H9 (cell line): ENCODE measurements around the gene KMT2D. TPM values are rescaled to one million over a fixed set of nuclear protein-coding genes. Genes with fewer than 3 reads are reported as not detected.

ENCODE experiments used
- DNase-seq: peaks from one replicate; pipeline ENCODE4 v3.0.0-alpha.2; 2017
- H2AFZ ChIP-seq: one replicate; pipeline ENCODE4 v1.6.1; 2013; ENCODE audit warnings: mild to moderate bottlenecking, low read length, control low read depth, moderate library complexity
- H2AK5ac ChIP-seq: 2 replicates; pipeline ENCODE4 v1.6.1; 2013; ENCODE audit warnings: low read length, control low read depth, mixed read lengths; ENCODE audit not compliant: insufficient read length
- H2BK120ac ChIP-seq: one replicate; pipeline ENCODE4 v1.6.1; 2013; ENCODE audit warnings: low read depth, mild to moderate bottlenecking, low read length, control low read depth, inconsistent platforms; ENCODE audit not compliant: poor library complexity, severe bottlenecking
- H2BK12ac ChIP-seq: 2 replicates; pipeline ENCODE4 v1.6.1; 2013; ENCODE audit warnings: low read length, control low read depth, mixed read lengths, low read depth; ENCODE audit not compliant: insufficient read length
- H2BK15ac ChIP-seq: 2 replicates; pipeline ENCODE4 v1.6.1; 2013; ENCODE audit warnings: low read depth, low read length, control low read depth
- H2BK20ac ChIP-seq: one replicate; pipeline ENCODE4 v1.6.1; 2013; ENCODE audit warnings: low read depth, mild to moderate bottlenecking, low read length, control low read depth, inconsistent platforms; ENCODE audit not compliant: poor library complexity, severe bottlenecking
- H2BK5ac ChIP-seq: 2 replicates; pipeline ENCODE4 v1.6.1; 2013; ENCODE audit warnings: low read length, control low read depth, mixed read lengths; ENCODE audit not compliant: insufficient read length
- H3K14ac ChIP-seq: 2 replicates; pipeline ENCODE4 v1.6.1; 2013; ENCODE audit warnings: low read length, control low read depth; ENCODE audit not compliant: insufficient read depth
- H3K18ac ChIP-seq: 2 replicates; pipeline ENCODE4 v1.6.1; 2013; ENCODE audit warnings: low read depth, mild to moderate bottlenecking, mixed read lengths, low read length, control low read depth; ENCODE audit not compliant: insufficient read length
- H3K23ac ChIP-seq: 2 replicates; pipeline ENCODE4 v1.6.1; 2013; ENCODE audit warnings: low read length, control low read depth, mixed read lengths, low read depth; ENCODE audit not compliant: insufficient read length
- H3K23me2 ChIP-seq: 2 replicates; pipeline ENCODE4 v1.6.1; 2013; ENCODE audit warnings: low read depth, mild to moderate bottlenecking, mixed read lengths, low read length, control low read depth; ENCODE audit not compliant: insufficient read length, poor library complexity, severe bottlenecking
- H3K27ac ChIP-seq: 2 replicates; pipeline ENCODE4 v1.5.1; 2013; ENCODE audit warnings: low read length, control low read depth, mixed read lengths, low read depth; ENCODE audit not compliant: insufficient read length
- H3K27me3 ChIP-seq: 2 replicates; pipeline ENCODE4 v1.6.1; 2013; ENCODE audit warnings: low read length, control low read depth, inconsistent platforms; ENCODE audit not compliant: insufficient read depth
- H3K4ac ChIP-seq: 2 replicates; pipeline ENCODE4 v1.6.1; 2013; ENCODE audit warnings: low read depth, mild to moderate bottlenecking, control low read depth, inconsistent platforms, low read length, moderate library complexity
- H3K4me1 ChIP-seq: 2 replicates; pipeline ENCODE4 v1.6.1; 2013; ENCODE audit warnings: low read length, control low read depth, inconsistent platforms; ENCODE audit not compliant: insufficient read depth
- H3K4me2 ChIP-seq: 2 replicates; pipeline ENCODE4 v1.6.1; 2013; ENCODE audit warnings: low read length, control low read depth, mixed read lengths; ENCODE audit not compliant: insufficient read length, insufficient read depth
- H3K56ac ChIP-seq: 2 replicates; pipeline ENCODE4 v1.6.1; 2013; ENCODE audit warnings: low read depth, mild to moderate bottlenecking, mixed read lengths, low read length, control low read depth; ENCODE audit not compliant: insufficient read length
- H3K79me1 ChIP-seq: 2 replicates; pipeline ENCODE4 v1.6.1; 2013; ENCODE audit warnings: low read depth, mild to moderate bottlenecking, moderate library complexity, low read length, control low read depth, inconsistent platforms; ENCODE audit not compliant: insufficient read depth, poor library complexity, severe bottlenecking
- H3K79me2 ChIP-seq: 2 replicates; pipeline ENCODE4 v1.6.1; 2013; ENCODE audit warnings: low read length, control low read depth, inconsistent platforms; ENCODE audit not compliant: insufficient read depth
- H3K9ac ChIP-seq: 2 replicates; pipeline ENCODE4 v1.6.1; 2013; ENCODE audit warnings: low read length, control low read depth, mixed read lengths; ENCODE audit not compliant: insufficient read length; ENCODE audit errors: extremely low read depth
- H3K9me3 ChIP-seq: one replicate; pipeline ENCODE4 v1.6.1; 2013; ENCODE audit warnings: low read depth, low read length, inconsistent platforms; ENCODE audit not compliant: control insufficient read depth
- H3T11ph ChIP-seq: one replicate; pipeline ENCODE4 v1.6.1; 2013; ENCODE audit warnings: mild to moderate bottlenecking, low read length, control low read depth, inconsistent platforms
- H4K20me1 ChIP-seq: one replicate; pipeline ENCODE4 v1.6.1; 2013; ENCODE audit not compliant: control insufficient read depth, insufficient read length, insufficient read depth
- H4K5ac ChIP-seq: 2 replicates; pipeline ENCODE4 v1.6.1; 2013; ENCODE audit warnings: low read depth, mild to moderate bottlenecking, mixed read lengths, low read length, control low read depth; ENCODE audit not compliant: insufficient read length
- H4K8ac ChIP-seq: replicated peaks from 2 replicates; pipeline ENCODE4 v1.6.1; 2013; ENCODE audit warnings: low read length, control low read depth, mixed read lengths, low read depth; ENCODE audit not compliant: insufficient read length
- H4K91ac ChIP-seq: 2 replicates; pipeline ENCODE4 v1.6.1; 2013; ENCODE audit warnings: low read depth, mild to moderate bottlenecking, moderate library complexity, mixed read lengths, low read length, control low read depth; ENCODE audit not compliant: insufficient read length
- H3K27ac Mint-ChIP-seq, 3 experiments: 2 replicates in 2 of 3; 3 replicates in 1 of 3; pipeline ENCODE4 v1.8.0; 2020 to 2021; ENCODE audit warnings: mixed read lengths in 3 of 3, mild to moderate bottlenecking in 1 of 3, moderate library complexity in 1 of 3
- H3K27me3 Mint-ChIP-seq: 2 replicates; pipeline ENCODE4 v1.8.0; 2021; ENCODE audit warnings: low read depth, mild to moderate bottlenecking, moderate library complexity, mixed read lengths
- H3K36me3 Mint-ChIP-seq, 3 experiments: 2 replicates in 2 of 3; 3 replicates in 1 of 3; pipeline ENCODE4 v1.8.0; 2020 to 2021; ENCODE audit warnings: low read depth in 3 of 3, mixed read lengths in 3 of 3; ENCODE audit not compliant: insufficient read depth in 1 of 3
- H3K4me1 Mint-ChIP-seq, 2 experiments: 2 replicates each; pipeline ENCODE4 v1.8.0; 2020; ENCODE audit warnings: mixed read lengths in 2 of 2
- H3K4me3 Mint-ChIP-seq, 2 experiments: 2 replicates in 1 of 2; 3 replicates in 1 of 2; pipeline ENCODE4 v1.8.0; 2020 to 2021; ENCODE audit warnings: mild to moderate bottlenecking in 2 of 2, mixed read lengths in 2 of 2, moderate library complexity in 1 of 2
- H3K9me3 Mint-ChIP-seq, 2 experiments: 2 replicates in 1 of 2; 3 replicates in 1 of 2; pipeline ENCODE4 v1.8.0; 2020; ENCODE audit warnings: mild to moderate bottlenecking in 2 of 2, mixed read lengths in 2 of 2, moderate library complexity in 1 of 2
- WGBS: extraction: QIAGEN DNeasy Blood & Tissue Kit; methylation state at CpG from one replicate; pipeline ENCODE4 v1.1.7; 2013; ENCODE audit warnings: missing lambda C conversion rate, low lambda C conversion rate, mixed read lengths; ENCODE audit not compliant: insufficient read length; ENCODE audit errors: extremely low coverage; 5-methylcytosine and 5-hydroxymethylcytosine counted together
- total RNA-seq: library from RNA; stranded (reverse); gene quantifications from 2 replicates; pipeline ENCODE4 v1.2.1, GENCODE V29; 2021
- TF ChIP-seq, protein P1 (sequence below): fragments of 200-600 bp; sonication (generic); conservative IDR thresholded peaks from 3 replicates; pipeline ENCODE4 v1.8.0; 2021; ENCODE audit warnings: antibody characterized with exemption, mild to moderate bottlenecking

The KMT2D gene
- total RNA-seq, 1 experiment from 2014 or later = 93.7 TPM

DNA sequence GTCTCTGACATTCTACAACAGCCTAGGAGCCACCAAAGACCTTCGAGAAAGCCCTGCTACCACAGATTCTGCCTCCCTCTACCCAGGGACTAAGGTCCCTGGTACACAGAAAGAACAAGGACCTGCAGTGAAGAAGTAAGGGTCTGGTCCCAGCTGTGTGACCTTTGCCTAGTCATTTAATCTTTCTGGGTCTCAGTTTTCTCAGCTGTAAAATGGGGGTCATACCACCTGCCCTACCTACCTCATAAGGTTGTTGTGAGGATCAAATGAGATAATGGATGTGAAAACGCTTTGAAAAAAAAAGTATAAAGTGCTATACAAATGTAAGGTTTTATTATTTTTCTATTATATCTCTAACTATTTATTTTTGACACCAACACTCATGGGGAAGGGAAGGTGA, 36.8 kb downstream of the KMT2D start:
- Mint-ChIP-seq H3K36me3 (peaks cover 39 to 78% (median 74%) of the 10 kb centered on the region in 3 experiments), H3K9me3 (no peaks in the 10 kb centered on the region), H3K4me3 (no peak overlapping the region), H3K4me1 (peaks cover 9 to 10% of the 10 kb centered on the region in 2 experiments), H3K27ac (no peak overlapping the region), H3K27me3 (no peaks in the 10 kb centered on the region; the same call in 1 of the 2 replicates)
- Histone ChIP-seq H3K4ac (no peak overlapping the region), H3K56ac (no peak overlapping the region), H2BK5ac (no peak overlapping the region), H3K18ac (no peak overlapping the region), H3K79me2 (no peaks in the 10 kb centered on the region), H3T11ph (no peak overlapping the region), H4K20me1 (no peaks in the 10 kb centered on the region), H2BK120ac (no peak overlapping the region), H3K4me2 (no peak overlapping the region), H4K8ac (no peak overlapping the region), H3K23ac (no peak overlapping the region), H4K91ac (no peak overlapping the region), H2BK12ac (no peak overlapping the region), H3K4me1 (no peaks in the 10 kb centered on the region), H4K5ac (no peak overlapping the region), H3K79me1 (no peaks in the 10 kb centered on the region), H3K23me2 (peaks cover 3% of the 10 kb centered on the region), H2BK15ac (no peak overlapping the region), H3K27ac (no peak overlapping the region), H3K27me3 (no peaks in the 10 kb centered on the region; the same call in 1 of the 2 replicates), H3K9ac (no peak overlapping the region), H2BK20ac (no peak overlapping the region), H3K9me3 (no peaks in the 10 kb centered on the region), H2AFZ (no peak overlapping the region), H2AK5ac (no peak overlapping the region), H3K14ac (no peak overlapping the region)
- no CpG with 5 or more reads among the region's 2 CpGs for WGBS
- no peak for DNase-seq
- TF ChIP-seq, protein P1, sequence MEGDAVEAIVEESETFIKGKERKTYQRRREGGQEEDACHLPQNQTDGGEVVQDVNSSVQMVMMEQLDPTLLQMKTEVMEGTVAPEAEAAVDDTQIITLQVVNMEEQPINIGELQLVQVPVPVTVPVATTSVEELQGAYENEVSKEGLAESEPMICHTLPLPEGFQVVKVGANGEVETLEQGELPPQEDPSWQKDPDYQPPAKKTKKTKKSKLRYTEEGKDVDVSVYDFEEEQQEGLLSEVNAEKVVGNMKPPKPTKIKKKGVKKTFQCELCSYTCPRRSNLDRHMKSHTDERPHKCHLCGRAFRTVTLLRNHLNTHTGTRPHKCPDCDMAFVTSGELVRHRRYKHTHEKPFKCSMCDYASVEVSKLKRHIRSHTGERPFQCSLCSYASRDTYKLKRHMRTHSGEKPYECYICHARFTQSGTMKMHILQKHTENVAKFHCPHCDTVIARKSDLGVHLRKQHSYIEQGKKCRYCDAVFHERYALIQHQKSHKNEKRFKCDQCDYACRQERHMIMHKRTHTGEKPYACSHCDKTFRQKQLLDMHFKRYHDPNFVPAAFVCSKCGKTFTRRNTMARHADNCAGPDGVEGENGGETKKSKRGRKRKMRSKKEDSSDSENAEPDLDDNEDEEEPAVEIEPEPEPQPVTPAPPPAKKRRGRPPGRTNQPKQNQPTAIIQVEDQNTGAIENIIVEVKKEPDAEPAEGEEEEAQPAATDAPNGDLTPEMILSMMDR = no peak
